IMR-90 (cell line): ENCODE results near the gene CRTAC1. TPM values are rescaled to one million over a fixed set of nuclear protein-coding genes. Genes with fewer than 3 reads are reported as not detected.

ENCODE experiments used
- ATAC-seq: fragments of 200-7000 bp; cut with Tn5 transposase; 2 replicates; pipeline ENCODE4 v1.9.1; 2020; ENCODE audit warnings: low read depth, mild to moderate bottlenecking, moderate library complexity
- BruUV-seq: library from RNA; stranded (reverse); fragments of 400-500 nt; replicated peaks from 2 replicates; lab custom pipeline; 2021; lab: Mats Ljungman, UMichigan
- CTCF ChIA-PET: fragments of 300-600 bp; formaldehyde crosslinking; extraction: SDS; loops from one replicate; lab custom pipeline; 2021; ENCODE audit warnings: antibody characterized with exemption; lab: Yijun Ruan, JAX
- POLR2A ChIA-PET: fragments of 300-600 bp; sonication (Branson Sonifier 250); formaldehyde crosslinking; loops from one replicate; lab custom pipeline; 2022; ENCODE audit warnings: antibody characterized with exemption; ENCODE audit not compliant: unreplicated experiment; lab: Charles Lee
- DNase-seq: peaks from one replicate; pipeline ENCODE4 v3.0.0; 2013
- H2AFZ ChIP-seq: replicated peaks from 2 replicates; pipeline ENCODE3; 2013; ENCODE audit warnings: low read length, mild to moderate bottlenecking; ENCODE audit not compliant: poor library complexity
- H2AK5ac ChIP-seq: 2 replicates; pipeline ENCODE4 v1.6.1; 2013; ENCODE audit warnings: low read depth, low read length, inconsistent platforms
- H2AK9ac ChIP-seq: replicated peaks from 2 replicates; pipeline ENCODE3; 2013; ENCODE audit warnings: mild to moderate bottlenecking, low read depth, low read length, moderate library complexity; ENCODE audit not compliant: poor library complexity
- H2BK120ac ChIP-seq: 2 replicates; pipeline ENCODE4 v1.6.1; 2013; ENCODE audit warnings: low read depth, low read length, inconsistent platforms
- H2BK15ac ChIP-seq: 3 replicates; pipeline ENCODE4 v1.6.1; 2013; ENCODE audit warnings: low read depth, low read length, inconsistent platforms
- H2BK20ac ChIP-seq: 2 replicates; pipeline ENCODE4 v1.6.1; 2013; ENCODE audit warnings: low read depth, mild to moderate bottlenecking, inconsistent platforms, low read length, moderate library complexity
- H2BK5ac ChIP-seq: 2 replicates; pipeline ENCODE4 v1.6.1; 2013; ENCODE audit warnings: mild to moderate bottlenecking, low read depth, low read length, inconsistent platforms; ENCODE audit not compliant: poor library complexity, severe bottlenecking
- H3K14ac ChIP-seq: replicated peaks from 2 replicates; pipeline ENCODE4 v1.6.1; 2013; ENCODE audit warnings: low read depth, low read length, inconsistent platforms
- H3K18ac ChIP-seq: 2 replicates; pipeline ENCODE4 v1.6.1; 2013; ENCODE audit warnings: low read depth, low read length, control low read depth
- H3K23ac ChIP-seq: 2 replicates; pipeline ENCODE4 v1.6.1; 2013; ENCODE audit warnings: low read depth, low read length, inconsistent platforms
- H3K27ac ChIP-seq: 2 replicates; pipeline ENCODE4 v1.5.1; 2013; ENCODE audit warnings: mild to moderate bottlenecking, control low read depth, low read length; ENCODE audit not compliant: insufficient read depth
- H3K27me3 ChIP-seq: 2 replicates; pipeline ENCODE4 v1.6.1; 2013; ENCODE audit warnings: low read length; ENCODE audit not compliant: control insufficient read depth, insufficient read depth
- H3K36me3 ChIP-seq: 2 replicates; pipeline ENCODE4 v1.6.1; 2013; ENCODE audit warnings: low read length, mixed read lengths; ENCODE audit not compliant: control insufficient read depth, insufficient read depth
- H3K4ac ChIP-seq: 2 replicates; pipeline ENCODE4 v1.6.1; 2013; ENCODE audit warnings: low read depth, low read length, inconsistent platforms
- H3K4me1 ChIP-seq: 2 replicates; pipeline ENCODE4 v1.6.1; 2013; ENCODE audit warnings: low read length, mixed read lengths; ENCODE audit not compliant: control insufficient read depth, insufficient read depth
- H3K4me2 ChIP-seq: 2 replicates; pipeline ENCODE4 v1.6.1; 2013; ENCODE audit warnings: low read depth, mild to moderate bottlenecking, control low read depth, low read length, moderate library complexity
- H3K4me3 ChIP-seq: 2 replicates; pipeline ENCODE4 v1.5.1; 2013; ENCODE audit warnings: low read depth, mild to moderate bottlenecking, control low read depth, low read length, moderate library complexity; ENCODE audit not compliant: insufficient read depth
- H3K56ac ChIP-seq: 2 replicates; pipeline ENCODE4 v1.6.1; 2013; ENCODE audit warnings: low read length, inconsistent platforms; ENCODE audit not compliant: insufficient read depth; ENCODE audit errors: extremely low read depth
- H3K79me1 ChIP-seq, 2 experiments: 2 replicates each; pipeline ENCODE4 v1.6.1; 2013; ENCODE audit warnings: low read length in 2 of 2, inconsistent platforms in 1 of 2, low read depth in 1 of 2
- H3K9ac ChIP-seq: 2 replicates; pipeline ENCODE4 v1.6.1; 2013; ENCODE audit warnings: low read depth, low read length, control low read depth
- H3K9me1 ChIP-seq: 2 replicates; pipeline ENCODE4 v1.6.1; 2013; ENCODE audit warnings: low read length, inconsistent platforms; ENCODE audit not compliant: insufficient read depth
- H3K9me3 ChIP-seq: 2 replicates; pipeline ENCODE4 v1.6.1; 2013; ENCODE audit warnings: low read length; ENCODE audit not compliant: control insufficient read depth, insufficient read depth
- H4K20me1 ChIP-seq: 2 replicates; pipeline ENCODE4 v1.6.1; 2013; ENCODE audit warnings: low read length, inconsistent platforms; ENCODE audit not compliant: insufficient read depth
- H4K5ac ChIP-seq: 2 replicates; pipeline ENCODE4 v1.6.1; 2013; ENCODE audit warnings: mild to moderate bottlenecking, low read depth, low read length, control low read depth
- H4K8ac ChIP-seq, 2 experiments: 2 replicates each; pipeline ENCODE4 v1.6.1; 2013; ENCODE audit warnings: low read depth in 2 of 2, low read length in 2 of 2, control low read depth in 1 of 2, inconsistent platforms in 1 of 2
- H4K91ac ChIP-seq: 2 replicates; pipeline ENCODE4 v1.6.1; 2013; ENCODE audit warnings: low read depth, low read length, inconsistent platforms; ENCODE audit not compliant: insufficient read depth
- RAD21 ChIP-seq: IDR thresholded peaks from 2 replicates; pipeline ENCODE4 v1.6.1; 2012; ENCODE audit warnings: low read length, improper control_type of control experiment
- RFX5 ChIP-seq: IDR thresholded peaks from 2 replicates; pipeline ENCODE4 v1.8.0; 2012; ENCODE audit warnings: low read depth, mild to moderate bottlenecking, low read length, moderate library complexity
- WGBS, 2 experiments: methylation state at CpG; one replicate each; pipeline versions ENCODE4 v1.1.5 to v1.1.7; 2013; ENCODE audit warnings: missing lambda C conversion rate in 2 of 2; ENCODE audit not compliant: insufficient read length in 1 of 2; ENCODE audit errors: extremely low coverage in 2 of 2; 5-methylcytosine and 5-hydroxymethylcytosine counted together
- dilution Hi-C: fragments of 300-500 bp; cut with HindIII; formaldehyde crosslinking; loops from one replicate; pipeline ENCODE4 v1.14.3; 2018; ENCODE audit warnings: low sequenced_read_pairs; ENCODE audit not compliant: unreplicated experiment
- in situ Hi-C: fragments of 300-500 bp; cut with MboI; formaldehyde crosslinking; loops from 3 replicates; pipeline ENCODE4 v1.14.3; 2019; ENCODE audit warnings: low sequenced_read_pairs, inconsistent platforms, mixed read lengths
- intact Hi-C: fragments of 100-400 bp; cut with micrococcal nuclease; formaldehyde crosslinking; loops from 2 replicates; pipeline ENCODE4 v1.10.0; 2022
- polyA plus RNA-seq, 3 experiments: library from polyadenylated mRNA; depleted of rRNA; stranded (reverse); fragments of >200 nt; gene quantifications; 2 replicates each; pipeline ENCODE4 v1.2.3, GENCODE V29; 2012; ENCODE audit warnings: low replicate concordance in 1 of 3
- total RNA-seq: library from RNA; depleted of rRNA; stranded (reverse); fragments of >200 nt; gene quantifications from 2 replicates; pipeline ENCODE4 v1.2.3, GENCODE V29; 2012

CRTAC1 gene
- total and polyA plus RNA-seq, 2 of the 4 experiments (the other 2 are of a cell fraction) = not detected

- Histone ChIP-seq H3K9ac (no peak overlapping the region), H2AK9ac (no peak overlapping the region), H2BK15ac (no peak overlapping the region), H4K20me1 (no peaks in the 10 kb centered on the region), H3K4me3 (no peak overlapping the region), H3K9me3 (no peaks in the 10 kb centered on the region), H2BK20ac (no peak overlapping the region), H3K23ac (no peak overlapping the region), H3K27ac (no peak overlapping the region), H3K4ac (no peak overlapping the region), H3K27me3 (peaks cover 45% of the 10 kb centered on the region), H4K5ac (no peak overlapping the region), H4K91ac (no peak overlapping the region), H3K14ac (no peak overlapping the region), H2BK5ac (no peak overlapping the region), H3K36me3 (no peaks in the 10 kb centered on the region), H2AFZ (no peak overlapping the region), H3K9me1 (no peaks in the 10 kb centered on the region), H3K4me2 (no peak overlapping the region), H2BK120ac (no peak overlapping the region), H3K18ac (no peak overlapping the region), H4K8ac (no peak overlapping the region), H3K56ac (no peak overlapping the region), H3K79me1 (no peaks in the 10 kb centered on the region), H2AK5ac (no peak overlapping the region), H3K4me1 (no peaks in the 10 kb centered on the region)
- dilution Hi-C loops (no loop called here), in situ Hi-C loops (no loop called here), intact Hi-C loops (no loop called here)
- ChIA-PET CTCF (no interaction called here), POLR2A (no interaction called here)
- WGBS, 2 experiments = no CpG with 5 or more reads among the region's 8 CpGs
- ATAC-seq (no peak), DNase-seq (no peak)
- no TSS peak for BruUV-seq
- no peak for TF ChIP-seq RAD21
- no peak for TF ChIP-seq RFX5
Observed at GRCh38 chr10:97870990-97871389, 159.4 kb downstream of the CRTAC1 start.
